B cell (primary cell): ENCODE data around the gene GTF3C4. TPM values are rescaled to one million over a fixed set of nuclear protein-coding genes. Genes with fewer than 3 reads are reported as not detected.
A peak's percentile ranks its signal among the peaks of the same experiment; 100 is the strongest.

Experiments
- ATAC-seq: fragments of 200-7000 bp; cut with Tn5 transposase; one replicate; pipeline ENCODE4 v1.10.0; 2021; ENCODE audit warnings: low read depth, mild to moderate bottlenecking, moderate number of reproducible peaks, moderate library complexity
- CTCF ChIA-PET: fragments of 350-600 bp; sonication (Branson Sonifier 250); formaldehyde crosslinking; loops from one replicate; lab custom pipeline; 2021; ENCODE audit warnings: antibody characterized with exemption, inconsistent platforms; lab: Charles Lee
- POLR2A ChIA-PET: fragments of 350-600 bp; sonication (Branson Sonifier 250); formaldehyde crosslinking; loops from one replicate; lab custom pipeline; 2021; ENCODE audit warnings: antibody characterized with exemption; lab: Charles Lee
- DNase-seq: peaks from one replicate; pipeline ENCODE4 v3.0.0; 2013
- H2AFZ ChIP-seq: 2 replicates; pipeline ENCODE4 v1.6.1; 2012; ENCODE audit warnings: mild to moderate bottlenecking, low read depth, low read length; ENCODE audit not compliant: insufficient read depth, poor library complexity, severe bottlenecking
- H3K27ac ChIP-seq, 2 donors: 1 replicate in 1 of 2; 2 replicates in 1 of 2; pipeline ENCODE4 v1.5.1; 2012 to 2013; ENCODE audit warnings: low read length in 2 of 2, mild to moderate bottlenecking in 2 of 2, moderate library complexity in 1 of 2
- H3K27me3 ChIP-seq, 4 experiments: fragments of 200-600 bp in 1 of 4; sonication (generic) in 1 of 4; replicated peaks in 1 of 4; 1 replicate in 2 of 4; 2 replicates in 2 of 4; pipeline versions ENCODE4 v1.6.1 to v1.7.0; 2013 to 2016; ENCODE audit warnings: low read length in 3 of 4, mild to moderate bottlenecking in 2 of 4, mixed read lengths in 1 of 4, moderate library complexity in 1 of 4; ENCODE audit not compliant: insufficient read depth in 4 of 4, control insufficient read depth in 3 of 4; ENCODE audit errors: control extremely low read depth in 1 of 4
- H3K36me3 ChIP-seq, 2 experiments: replicated peaks in 1 of 2; 1 replicate in 1 of 2; 2 replicates in 1 of 2; pipeline versions ENCODE4 v1.6.1 to v1.7.1; 2013; ENCODE audit warnings: low read length in 1 of 2; ENCODE audit not compliant: insufficient read depth in 2 of 2, control insufficient read depth in 1 of 2; ENCODE audit errors: control extremely low read depth in 1 of 2, extremely low read depth in 1 of 2
- H3K4me1 ChIP-seq, 2 donors: fragments of 200-600 bp in 1 of 2; sonication (generic) in 1 of 2; 1 replicate in 1 of 2; 2 replicates in 1 of 2; pipeline versions ENCODE4 v1.5.1 to v1.6.1; 2013 to 2017; ENCODE audit warnings: low read length in 2 of 2; ENCODE audit not compliant: control insufficient read depth in 2 of 2, insufficient read depth in 2 of 2
- H3K4me2 ChIP-seq: replicated peaks from 2 replicates; pipeline ENCODE3; 2012; ENCODE audit warnings: mild to moderate bottlenecking, low read depth, low read length; ENCODE audit not compliant: poor library complexity, severe bottlenecking
- H3K4me3 ChIP-seq, 5 experiments: fragments of 200-600 bp in 1 of 5; sonication (generic) in 1 of 5; 1 replicate in 3 of 5; 2 replicates in 2 of 5; pipeline versions ENCODE4 v1.5.1 to v1.7.0; 2011 to 2016; ENCODE audit warnings: low read length in 4 of 5, mild to moderate bottlenecking in 4 of 5, low read depth in 2 of 5, control low read depth in 1 of 5, moderate library complexity in 1 of 5; ENCODE audit not compliant: insufficient read depth in 1 of 5; ENCODE audit errors: control extremely low read depth in 1 of 5, extremely low read depth in 1 of 5
- H3K79me2 ChIP-seq: fragments of 200-600 bp; sonication (generic); one replicate; pipeline ENCODE4 v1.6.0; 2016; ENCODE audit warnings: low read length; ENCODE audit not compliant: control insufficient read depth, insufficient read depth
- H3K9ac ChIP-seq: fragments of 200-600 bp; sonication (generic); 2 replicates; pipeline ENCODE4 v1.6.1; 2017; ENCODE audit warnings: mild to moderate bottlenecking, low read length, moderate library complexity
- H3K9me3 ChIP-seq, 3 donors: one replicate each; pipeline versions ENCODE4 v1.6.1 to v1.7.1; 2013; ENCODE audit warnings: low read length in 2 of 3; ENCODE audit not compliant: control insufficient read depth in 2 of 3, insufficient read depth in 1 of 3; ENCODE audit errors: control extremely low read depth in 1 of 3
- H4K20me1 ChIP-seq: 2 replicates; pipeline ENCODE4 v1.6.0; 2012; ENCODE audit warnings: mild to moderate bottlenecking, low read length; ENCODE audit not compliant: insufficient read depth, control insufficient read depth, poor library complexity, severe bottlenecking
- H3K27ac Mint-ChIP-seq: one replicate; pipeline ENCODE4 v1.8.0; 2021; ENCODE audit warnings: mixed read lengths
- H3K27me3 Mint-ChIP-seq: one replicate; pipeline ENCODE4 v1.8.0; 2021; ENCODE audit warnings: mixed read lengths
- H3K4me1 Mint-ChIP-seq: one replicate; pipeline ENCODE4 v1.8.0; 2021; ENCODE audit warnings: mixed read lengths
- H3K4me3 Mint-ChIP-seq: one replicate; pipeline ENCODE4 v1.8.0; 2021; ENCODE audit warnings: mixed read lengths
- H3K9me3 Mint-ChIP-seq: one replicate; pipeline ENCODE4 v1.8.0; 2022; ENCODE audit warnings: mixed read lengths; ENCODE audit not compliant: insufficient read depth
- CTCF ChIP-seq: fragments of 200-600 bp; IDR thresholded peaks from one replicate; pipeline ENCODE4 v1.8.0; 2022; ENCODE audit warnings: antibody characterized with exemption, mild to moderate bottlenecking
- EZH2 ChIP-seq: IDR thresholded peaks from 2 replicates; pipeline ENCODE4 v1.6.1; 2012; ENCODE audit warnings: borderline replicate concordance, low read depth, mild to moderate bottlenecking, moderate library complexity, low read length; ENCODE audit not compliant: insufficient read depth, poor library complexity, severe bottlenecking
- WGBS: methylation state at CpG from one replicate; pipeline ENCODE4 v1.1.5; 2013; ENCODE audit warnings: missing lambda C conversion rate; ENCODE audit not compliant: insufficient coverage; 5-methylcytosine and 5-hydroxymethylcytosine counted together
- intact Hi-C: fragments of 100-400 bp; cut with micrococcal nuclease; formaldehyde crosslinking; loops from one replicate; pipeline ENCODE4 v1.10.0; 2022
- polyA minus RNA-seq: library from RNA; depleted of rRNA, polyadenylated mRNA; stranded (reverse); fragments of >200 nt; gene quantifications from 2 replicates; pipeline ENCODE4 v1.2.3, GENCODE V29; 2012
- polyA plus RNA-seq: library from polyadenylated mRNA; depleted of rRNA; stranded (reverse); fragments of >200 nt; gene quantifications from 2 replicates; pipeline ENCODE4 v1.2.3, GENCODE V29; 2012
- total RNA-seq, 2 donors: library from RNA; stranded (reverse); fragments of 120-200 nt in 1 of 2; gene quantifications; 1 replicate in 1 of 2; 2 replicates in 1 of 2; pipeline versions ENCODE4 v1.2.3 to v1.2.4, GENCODE V29; 2013 to 2022

GTF3C4 gene
- total RNA-seq: 17.0 and 18.8 TPM in 2 replicates
- 9.0 TPM for total RNA-seq (2013)
- polyA plus RNA-seq: 1.5 and 2.5 TPM in 2 replicates
- 16.2 and 28.5 TPM in 2 replicates for polyA minus RNA-seq

GRCh38 chr9:132670457-132671391 is at the start of gene GTF3C4:
Gene GTF3C4, plus strand, starts transcription at chr9:132670464. Its CDS starts 135 bp downstream, at chr9:132670599.
- ATAC-seq (peak; percentile 22), DNase-seq (peak; percentile 81)
- Histone ChIP-seq H3K36me3 (no peaks in the 10 kb centered on the region), H3K4me3 (peak within 1 kb of the TSS; percentile 73 to 100 (median 96)), H3K27ac (peak within 1 kb of the TSS; percentile 86 to 95), H4K20me1 (peaks cover 33% of the 10 kb centered on the region), H3K9me3 (no peaks in the 10 kb centered on the region), H3K9ac (peak within 1 kb of the TSS; percentile 98), H3K27me3 (no peaks in the 10 kb centered on the region), H2AFZ (peak within 1 kb of the TSS; percentile 95), H3K79me2 (peaks cover 62% of the 10 kb centered on the region), H3K4me1 (peaks cover 20 to 28% of the 10 kb centered on the region in 2 donors), H3K4me2 (peak within 1 kb of the TSS; percentile 99)
- Mint-ChIP-seq H3K9me3 (no peaks in the 10 kb centered on the region), H3K27me3 (no peaks in the 10 kb centered on the region), H3K4me3 (peak within 1 kb of the TSS; percentile 93), H3K27ac (peak within 1 kb of the TSS; percentile 94), H3K4me1 (peaks cover 52% of the 10 kb centered on the region)
- POLR2A ChIA-PET: interaction anchor here (0.5 to 1.9 kb wide), 3 partner anchors 99 to 274 kb away, joined by 4 to 15 read pairs (median 11); partner anchors contain the start of gene TSC1
- no peak for TF ChIP-seq EZH2
- TF ChIP-seq CTCF: no peak
- under 1% methylated on average over 82 of the region's 82 CpGs for WGBS
- intact Hi-C loops: loop anchor here (2.0 to 10.0 kb wide), 3 partner anchors 100 to 264 kb away; partner anchors contain the start of gene TTF1
- CTCF ChIA-PET: interaction anchor here (0.7 to 2.6 kb wide), 6 partner anchors 12 to 437 kb away, joined by 3 to 9 read pairs (median 4); no protein-coding TSS in a partner anchor
